Measurements from ENCODE around the gene CEP70.
"Not testable (repeated sequence)": the region's sequence is repeated elsewhere in the genome, so short reads cannot be mapped to it uniquely, and the experiment has no call there.

DNA sequence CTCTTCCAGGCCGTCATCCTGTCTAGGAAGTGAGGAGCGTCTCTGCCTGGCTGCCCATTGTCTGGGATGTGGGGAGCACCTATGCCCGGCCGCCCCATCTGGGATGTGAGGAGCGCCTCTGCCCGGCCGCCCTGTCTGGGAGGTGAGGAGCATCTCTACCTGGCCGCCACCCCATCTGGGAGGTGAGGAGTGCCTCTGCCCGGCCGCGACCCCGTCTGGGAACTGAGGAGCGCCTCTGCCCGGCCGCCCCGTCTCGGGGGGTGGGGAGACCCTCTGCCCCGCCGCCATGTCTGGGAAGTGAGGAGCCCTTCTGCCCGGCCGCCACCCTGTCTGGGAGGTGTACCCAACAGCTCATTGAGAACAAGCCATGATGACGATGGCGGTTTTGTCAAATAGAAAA, 72.6 kb downstream of the CEP70 start:
- TF ChIP-seq SMC3 (IDR thresholded peaks at IDR 0.05); FOSL2 (IDR thresholded peaks at IDR 0.05); FOSL2 (CRISPR knock-in tag; IDR thresholded peaks at IDR 0.05); RFX5 (IDR thresholded peaks at IDR 0.05); SREBF2 (IDR thresholded peaks at IDR 0.05); PHF8 (IDR thresholded peaks at IDR 0.05; ENCODE audit: borderline replicate concordance, low read depth); POLR2A (IDR thresholded peaks at IDR 0.05; ENCODE audit: low read length): not testable (repeated sequence)
- TF ChIP-seq, protein P1, sequence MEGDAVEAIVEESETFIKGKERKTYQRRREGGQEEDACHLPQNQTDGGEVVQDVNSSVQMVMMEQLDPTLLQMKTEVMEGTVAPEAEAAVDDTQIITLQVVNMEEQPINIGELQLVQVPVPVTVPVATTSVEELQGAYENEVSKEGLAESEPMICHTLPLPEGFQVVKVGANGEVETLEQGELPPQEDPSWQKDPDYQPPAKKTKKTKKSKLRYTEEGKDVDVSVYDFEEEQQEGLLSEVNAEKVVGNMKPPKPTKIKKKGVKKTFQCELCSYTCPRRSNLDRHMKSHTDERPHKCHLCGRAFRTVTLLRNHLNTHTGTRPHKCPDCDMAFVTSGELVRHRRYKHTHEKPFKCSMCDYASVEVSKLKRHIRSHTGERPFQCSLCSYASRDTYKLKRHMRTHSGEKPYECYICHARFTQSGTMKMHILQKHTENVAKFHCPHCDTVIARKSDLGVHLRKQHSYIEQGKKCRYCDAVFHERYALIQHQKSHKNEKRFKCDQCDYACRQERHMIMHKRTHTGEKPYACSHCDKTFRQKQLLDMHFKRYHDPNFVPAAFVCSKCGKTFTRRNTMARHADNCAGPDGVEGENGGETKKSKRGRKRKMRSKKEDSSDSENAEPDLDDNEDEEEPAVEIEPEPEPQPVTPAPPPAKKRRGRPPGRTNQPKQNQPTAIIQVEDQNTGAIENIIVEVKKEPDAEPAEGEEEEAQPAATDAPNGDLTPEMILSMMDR (IDR thresholded peaks at IDR 0.05) = not testable (repeated sequence)
- TF ChIP-seq, protein P2, sequence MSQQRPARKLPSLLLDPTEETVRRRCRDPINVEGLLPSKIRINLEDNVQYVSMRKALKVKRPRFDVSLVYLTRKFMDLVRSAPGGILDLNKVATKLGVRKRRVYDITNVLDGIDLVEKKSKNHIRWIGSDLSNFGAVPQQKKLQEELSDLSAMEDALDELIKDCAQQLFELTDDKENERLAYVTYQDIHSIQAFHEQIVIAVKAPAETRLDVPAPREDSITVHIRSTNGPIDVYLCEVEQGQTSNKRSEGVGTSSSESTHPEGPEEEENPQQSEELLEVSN (IDR thresholded peaks at IDR 0.05; ENCODE audit: borderline replicate concordance, low read depth) = not testable (repeated sequence)
- TF ChIP-seq, protein P3, sequence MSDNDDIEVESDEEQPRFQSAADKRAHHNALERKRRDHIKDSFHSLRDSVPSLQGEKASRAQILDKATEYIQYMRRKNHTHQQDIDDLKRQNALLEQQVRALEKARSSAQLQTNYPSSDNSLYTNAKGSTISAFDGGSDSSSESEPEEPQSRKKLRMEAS (IDR thresholded peaks at IDR 0.05) = not testable (repeated sequence)
